Mononuclear cell (primary cell): ENCODE results near the gene CCDC13. TPM values are rescaled to one million over a fixed set of nuclear protein-coding genes. Genes with fewer than 3 reads are reported as not detected.

ENCODE experiments used
- H3K27me3 ChIP-seq: 2 replicates; pipeline ENCODE4 v1.6.0; 2011; ENCODE audit warnings: low read length, control low read depth; ENCODE audit not compliant: insufficient read depth
- H3K4me1 ChIP-seq: 2 replicates; pipeline ENCODE4 v1.5.1; 2011; ENCODE audit warnings: mild to moderate bottlenecking, low read length, control low read depth; ENCODE audit not compliant: insufficient read depth
- H3K4me3 ChIP-seq: 2 replicates; pipeline ENCODE4 v1.5.1; 2011; ENCODE audit warnings: mild to moderate bottlenecking, low read length, moderate library complexity
- H3K9me3 ChIP-seq: 2 replicates; pipeline ENCODE4 v1.5.1; 2011; ENCODE audit warnings: low read depth, mild to moderate bottlenecking, control low read depth, low read length
- total RNA-seq: library from RNA; depleted of rRNA; stranded (reverse); fragments of >200 nt; gene quantifications from one replicate; pipeline ENCODE4 v1.2.3, GENCODE V29; 2012

CCDC13 gene
- total RNA-seq, 1 donor = 0.94 TPM

DNA sequence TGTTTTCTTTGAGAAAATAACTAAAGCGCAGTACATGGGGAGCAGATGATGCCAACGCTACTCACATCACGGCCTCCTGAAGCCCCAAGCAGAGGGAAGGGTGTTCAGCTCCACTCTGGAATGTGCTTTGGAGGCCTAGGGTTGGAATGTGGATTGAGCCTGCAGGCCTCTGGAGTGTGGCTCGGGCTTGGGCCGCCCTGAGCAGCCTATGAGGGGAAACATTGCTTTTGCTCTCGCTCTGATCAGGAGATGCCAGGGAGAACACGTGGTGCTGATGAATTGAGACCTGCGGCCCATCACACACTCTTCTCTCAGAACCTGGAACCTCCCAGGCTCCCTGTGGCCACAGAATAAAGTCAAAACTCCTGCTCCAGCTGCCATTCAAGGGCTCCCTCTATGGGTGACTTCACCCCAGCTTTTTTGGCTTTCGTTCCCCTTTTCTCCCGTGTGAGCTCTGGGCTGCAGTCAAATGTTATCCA lies 23.3 kb downstream of the CCDC13 start:
- Histone ChIP-seq H3K9me3 (no peaks in the 10 kb centered on the region), H3K4me1 (peaks cover 28% of the 10 kb centered on the region), H3K27me3 (no peaks in the 10 kb centered on the region), H3K4me3 (no peak overlapping the region)

GRCh38 chr3:42749025-42749752 lies 23.9 kb downstream of the CCDC13 start:
- Histone ChIP-seq H3K4me3 (no peak overlapping the region), H3K4me1 (peaks cover 28% of the 10 kb centered on the region), H3K9me3 (no peaks in the 10 kb centered on the region), H3K27me3 (no peaks in the 10 kb centered on the region)

- H3K4me1 ChIP-seq = peaks cover 28% of the 10 kb centered on the region
- no peak overlapping the region for H3K4me3 ChIP-seq
- H3K9me3 ChIP-seq = no peaks in the 10 kb centered on the region
- no peaks in the 10 kb centered on the region for H3K27me3 ChIP-seq
Observed at GRCh38 chr3:42747581-42747980, 25.5 kb downstream of the CCDC13 start.

- Histone ChIP-seq H3K27me3 (no peaks in the 10 kb centered on the region), H3K4me3 (no peak overlapping the region), H3K4me1 (peaks cover 28% of the 10 kb centered on the region), H3K9me3 (no peaks in the 10 kb centered on the region)
Observed at GRCh38 chr3:42746455-42747450, 26.3 kb downstream of the CCDC13 start.

- Histone ChIP-seq H3K4me1 (peaks cover 28% of the 10 kb centered on the region), H3K9me3 (no peaks in the 10 kb centered on the region), H3K27me3 (no peaks in the 10 kb centered on the region), H3K4me3 (no peak overlapping the region)
Observed at GRCh38 chr3:42745776-42746454, 27.1 kb downstream of the CCDC13 start.

DNA sequence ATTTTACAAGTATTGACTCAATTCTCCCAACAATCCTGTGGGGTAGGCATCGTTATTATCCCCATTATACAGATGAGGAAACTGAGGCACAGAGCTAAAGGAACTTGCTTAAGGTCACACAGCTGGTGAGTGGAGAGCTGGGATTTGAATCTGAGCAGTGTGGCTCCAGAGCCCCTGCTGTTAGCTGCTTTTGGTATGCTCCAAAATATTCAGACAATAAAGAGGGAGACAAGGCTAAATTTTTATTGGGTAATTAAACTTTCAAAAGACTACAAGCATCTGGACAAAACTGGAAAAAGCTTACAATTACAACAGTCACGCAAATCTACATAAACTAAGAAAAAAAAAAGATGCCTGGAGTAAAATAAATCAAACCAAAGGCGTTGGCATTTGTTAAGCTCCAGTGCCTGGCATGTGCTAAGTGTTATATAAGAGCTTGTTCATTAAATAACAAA lies 27.7 kb downstream of the CCDC13 start:
- no peaks in the 10 kb centered on the region for H3K27me3 ChIP-seq
- no peak overlapping the region for H3K4me3 ChIP-seq
- peaks cover 28% of the 10 kb centered on the region for H3K4me1 ChIP-seq
- H3K9me3 ChIP-seq = no peaks in the 10 kb centered on the region

GRCh38 chr3:42743204-42743995 lies 29.7 kb downstream of the CCDC13 start:
- Histone ChIP-seq H3K9me3 (no peaks in the 10 kb centered on the region), H3K27me3 (no peaks in the 10 kb centered on the region), H3K4me3 (no peak overlapping the region), H3K4me1 (peaks cover 23% of the 10 kb centered on the region)

DNA sequence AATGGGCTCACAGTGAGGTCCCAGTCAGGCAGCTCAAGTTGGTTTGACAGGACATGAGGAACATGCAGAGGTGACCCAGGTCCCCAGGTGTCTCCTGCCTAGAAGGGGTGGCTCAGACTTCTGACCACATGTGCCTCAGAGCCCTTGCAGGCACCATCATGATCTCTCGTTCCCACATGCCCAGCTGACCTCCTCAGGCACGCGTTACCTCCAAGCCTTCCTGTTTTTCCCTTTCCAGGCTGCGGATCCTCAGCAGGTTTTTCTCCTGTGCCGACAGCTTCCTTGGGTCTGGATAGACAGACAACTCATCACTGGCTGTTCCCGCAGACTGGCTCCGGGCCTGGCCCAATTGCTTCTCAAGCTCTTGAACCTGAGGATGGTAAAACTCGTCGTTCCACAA lies 30.4 kb downstream of the CCDC13 start:
- Histone ChIP-seq H3K9me3 (no peaks in the 10 kb centered on the region), H3K4me1 (peaks cover 16% of the 10 kb centered on the region), H3K27me3 (no peaks in the 10 kb centered on the region), H3K4me3 (no peak overlapping the region)

DNA sequence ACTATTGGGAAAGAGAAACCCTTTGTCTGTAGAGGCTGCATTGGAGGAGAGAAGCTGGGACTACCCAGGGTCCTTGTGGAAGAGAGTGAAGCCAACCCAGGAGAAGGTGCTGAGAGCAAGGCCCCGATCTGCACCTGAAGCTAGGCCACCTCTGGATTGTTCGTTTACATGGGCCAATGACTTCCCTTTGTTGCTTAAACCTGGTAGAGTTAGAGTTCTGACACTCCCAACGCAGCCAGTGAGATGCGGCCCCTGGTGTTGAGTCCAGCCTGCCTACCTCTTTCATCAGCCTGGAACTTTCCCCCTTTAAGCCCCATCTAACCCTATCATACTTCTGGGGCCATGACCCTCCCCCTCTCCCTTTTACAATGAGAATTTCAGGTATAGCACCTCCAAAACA lies 30.8 kb downstream of the CCDC13 start:
- no peaks in the 10 kb centered on the region for H3K9me3 ChIP-seq
- H3K4me1 ChIP-seq = peaks cover 11% of the 10 kb centered on the region
- H3K4me3 ChIP-seq = no peak overlapping the region
- no peaks in the 10 kb centered on the region for H3K27me3 ChIP-seq

DNA sequence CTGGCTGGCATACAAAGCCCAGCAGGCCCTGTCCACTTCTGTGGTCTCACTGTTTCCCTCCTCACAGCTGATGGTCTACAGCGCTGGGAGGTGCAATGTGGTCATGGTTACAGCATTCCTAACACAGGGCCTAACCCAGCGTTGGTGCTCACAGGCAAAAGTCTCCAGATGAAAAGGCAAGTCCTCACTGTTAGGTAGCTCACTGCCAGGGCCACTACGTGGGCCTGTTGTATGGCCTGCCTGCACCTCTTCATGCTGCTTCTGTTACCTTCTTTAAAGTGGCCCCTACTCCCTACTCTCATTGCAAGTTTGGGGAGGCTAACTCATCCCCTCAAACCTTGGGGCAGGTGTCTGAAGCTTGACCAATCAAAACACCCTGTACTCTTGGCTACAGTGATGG lies 31.3 kb downstream of the CCDC13 start:
- peaks cover 7% of the 10 kb centered on the region for H3K4me1 ChIP-seq
- H3K27me3 ChIP-seq = no peaks in the 10 kb centered on the region
- no peak overlapping the region for H3K4me3 ChIP-seq

GRCh38 chr3:42739401-42740158 lies 33.5 kb downstream of the CCDC13 start:
- Histone ChIP-seq H3K27me3 (no peaks in the 10 kb centered on the region), H3K4me1 (no peaks in the 10 kb centered on the region), H3K9me3 (no peaks in the 10 kb centered on the region), H3K4me3 (no peak overlapping the region)

More for the DNA sequence above, 31.3 kb downstream of the CCDC13 start:
- H3K9me3 ChIP-seq = no peaks in the 10 kb centered on the region

GRCh38 chr3:42736531-42736930 lies 36.5 kb downstream of the CCDC13 start:
- no peaks in the 10 kb centered on the region for H3K27me3 ChIP-seq
- H3K9me3 ChIP-seq = no peaks in the 10 kb centered on the region
- H3K4me3 ChIP-seq = no peak overlapping the region
- H3K4me1 ChIP-seq = no peaks in the 10 kb centered on the region

DNA sequence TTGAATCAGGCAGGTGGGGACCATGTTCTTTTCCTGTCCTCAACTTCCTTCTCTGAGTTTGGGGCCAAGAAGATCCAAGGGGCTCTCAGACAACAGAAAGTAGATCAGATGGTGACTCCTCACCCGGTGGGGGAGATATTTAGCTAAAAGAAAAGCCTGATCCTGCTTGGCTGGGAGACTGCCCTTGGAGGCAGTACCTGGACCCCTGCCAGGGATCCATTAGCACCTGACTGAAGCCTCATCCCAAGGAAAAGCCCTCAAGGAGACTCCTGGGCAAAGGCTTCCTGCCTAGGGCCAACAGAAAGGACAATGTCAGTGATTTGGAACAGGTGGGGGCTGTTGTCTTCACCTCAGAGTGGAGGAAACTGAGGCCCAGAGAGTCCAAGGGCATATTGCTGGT lies 37.0 kb downstream of the CCDC13 start:
- no peaks in the 10 kb centered on the region for H3K4me1 ChIP-seq
- no peaks in the 10 kb centered on the region for H3K27me3 ChIP-seq
- H3K4me3 ChIP-seq = no peak overlapping the region
- no peaks in the 10 kb centered on the region for H3K9me3 ChIP-seq

DNA sequence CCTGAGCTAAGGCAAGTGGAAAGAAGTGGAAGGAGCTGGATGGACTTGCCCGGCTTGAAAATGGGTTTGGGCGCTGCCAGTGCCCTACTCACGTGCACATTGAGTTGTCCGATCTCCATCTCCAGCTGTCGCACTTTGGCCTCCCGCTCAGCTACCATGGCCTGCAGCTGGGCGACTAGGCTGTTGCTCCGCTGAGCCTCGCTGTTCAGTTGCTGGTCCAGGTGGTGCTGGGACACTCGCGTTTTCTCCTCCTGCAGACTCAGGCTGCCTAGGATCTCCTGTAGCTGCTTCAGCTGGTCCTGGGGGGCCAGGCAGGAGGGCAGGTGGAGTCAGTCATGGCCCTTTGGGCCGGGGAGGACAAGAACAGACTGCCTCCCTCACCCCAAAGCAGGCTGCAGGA lies 37.4 kb downstream of the CCDC13 start:
- H3K4me3 ChIP-seq = no peak overlapping the region
- H3K27me3 ChIP-seq = no peaks in the 10 kb centered on the region
- no peaks in the 10 kb centered on the region for H3K4me1 ChIP-seq
- no peaks in the 10 kb centered on the region for H3K9me3 ChIP-seq
